ENCODE results near the gene ERBIN.

GRCh38 chr5:65967288-65968066, 41.1 kb downstream of the ERBIN start:
- TF ChIP-seq CTCF (conservative IDR thresholded peaks at IDR 0.05; ENCODE audit: low read depth, low read length) (no peak), POLR2A (IDR thresholded peaks at IDR 0.05; ENCODE audit: low read depth, low read length) (no peak), BHLHE40 (IDR thresholded peaks at IDR 0.05; ENCODE audit: low read depth, low read length) (no peak), CEBPB (IDR thresholded peaks at IDR 0.05; ENCODE audit: low read depth, low read length) (no peak; the same call in 1 of the 2 replicates), FOS (IDR thresholded peaks at IDR 0.05; ENCODE audit: low read depth, low read length) (no peak), MAFK (IDR thresholded peaks at IDR 0.05; ENCODE audit: low read depth, low read length) (no peak), RFX5 (IDR thresholded peaks at IDR 0.05; ENCODE audit: low read depth, low read length) (no peak), MAZ (IDR thresholded peaks at IDR 0.05; ENCODE audit: borderline replicate concordance, low read depth, low read length) (no peak), RAD21 (IDR thresholded peaks at IDR 0.05; ENCODE audit: low read length) (no peak), SMC3 (IDR thresholded peaks at IDR 0.05; ENCODE audit: low read depth, low read length) (no peak), ELK1 (IDR thresholded peaks at IDR 0.05; ENCODE audit: borderline replicate concordance, low read depth, low read length) (no peak), CHD1 (IDR thresholded peaks at IDR 0.05; ENCODE audit: low read depth, low read length) (no peak), MXI1 (IDR thresholded peaks at IDR 0.05; ENCODE audit: borderline replicate concordance, low read depth, low read length) (no peak), USF2 (IDR thresholded peaks at IDR 0.05; ENCODE audit: low read depth, low read length) (no peak)
